Measurements from ENCODE around the gene MAT1A.
"Not testable (repeated sequence)": the region's sequence is repeated elsewhere in the genome, so short reads cannot be mapped to it uniquely, and the experiment has no call there.

- TF ChIP-seq CTCF, POLR2A (IDR thresholded peaks at IDR 0.05): not testable (repeated sequence)
Observed at GRCh38 chr10:80305989-80306388, 16.5 kb upstream of the MAT1A start.
